Gastrocnemius medialis (tissue), 4 donors: ENCODE measurements around the gene SLC38A9. TPM values are rescaled to one million over a fixed set of nuclear protein-coding genes. Genes with fewer than 3 reads are reported as not detected.

Source experiments
- ATAC-seq, 2 donors: fragments of 150-250 bp; one replicate each; pipeline ENCODE4 v1.9.1; 2016
- DNase-seq, 2 donors: peaks; one replicate each; pipeline ENCODE4 v3.0.0-alpha.2; 2019
- H3K27ac ChIP-seq, 4 donors: fragments of 200-600 bp; sonication (generic); 1 replicate in 1 of 4; 2 replicates in 3 of 4; pipeline ENCODE4 v1.5.1; 2016 to 2018; ENCODE audit warnings: mild to moderate bottlenecking in 2 of 4, moderate library complexity in 1 of 4
- H3K27me3 ChIP-seq, 3 donors: fragments of 200-600 bp; sonication (generic) in 2 of 3; 1 replicate in 1 of 3; 2 replicates in 2 of 3; pipeline versions ENCODE4 v1.5.1 to v1.6.0; 2016 to 2019; ENCODE audit warnings: mild to moderate bottlenecking in 1 of 3, moderate library complexity in 1 of 3
- H3K36me3 ChIP-seq, 2 donors: fragments of 200-600 bp; sonication (generic) in 1 of 2; one replicate each; pipeline ENCODE4 v1.5.1; 2017 to 2018
- H3K4me1 ChIP-seq, 2 donors: fragments of 200-600 bp; sonication (generic) in 1 of 2; one replicate each; pipeline ENCODE4 v1.5.1; 2016 to 2017; ENCODE audit warnings: mild to moderate bottlenecking in 2 of 2
- H3K4me3 ChIP-seq, 4 donors: fragments of 200-600 bp; sonication (generic) in 3 of 4; 1 replicate in 1 of 4; 2 replicates in 3 of 4; pipeline ENCODE4 v1.5.1; 2016 to 2019; ENCODE audit warnings: mild to moderate bottlenecking in 2 of 4
- H3K9me3 ChIP-seq, 3 donors: fragments of 200-600 bp; sonication (generic) in 2 of 3; 1 replicate in 1 of 3; 2 replicates in 2 of 3; pipeline ENCODE4 v1.5.1; 2016 to 2019
- CTCF ChIP-seq, 5 experiments: fragments of 450-650 bp in 3 of 5; fragments of 200-600 bp in 2 of 5; sonication (generic) in 2 of 5; IDR thresholded peaks in 4 of 5; conservative IDR thresholded peaks in 1 of 5; 1 replicate in 4 of 5; 2 replicates in 1 of 5; pipeline ENCODE4 v1.5.1; 2016 to 2019; ENCODE audit warnings: antibody characterized with exemption in 5 of 5, mild to moderate bottlenecking in 3 of 5, moderate library complexity in 3 of 5
- POLR2A ChIP-seq, 2 donors: fragments of 450-650 bp; IDR thresholded peaks; one replicate each; pipeline ENCODE4 v1.6.1; 2017; ENCODE audit warnings: antibody characterized with exemption in 2 of 2, mild to moderate bottlenecking in 2 of 2, moderate library complexity in 2 of 2
- in situ Hi-C, 4 donors: fragments of 200-750 bp; cut with MboI; loops; one replicate each; pipeline versions ENCODE4 v1.15.0 to v1.8.0; 2017; ENCODE audit warnings: low sequenced_read_pairs in 4 of 4
- intact Hi-C: fragments of 100-400 bp; cut with DNase I; formaldehyde crosslinking; loops from one replicate; pipeline ENCODE4 v1.15.1; 2023; ENCODE audit warnings: low total_unique reads
- total RNA-seq, 4 donors: library from RNA; depleted of rRNA; stranded (reverse); fragments of >200 nt; gene quantifications; one replicate each; pipeline versions ENCODE4 v1.1.0 to v1.2.3, GENCODE V29; 2016

Gene SLC38A9
- total RNA-seq, 4 donors from 2014 or later: 5.4 to 11.9 (median 10.2) TPM

GRCh38 chr5:55626790-55627189 is 85.3 kb downstream of the SLC38A9 start:
- Histone ChIP-seq H3K4me3 (no peak overlapping the region), H3K27me3 (no peaks in the 10 kb centered on the region), H3K36me3 (no peaks in the 10 kb centered on the region), H3K4me1 (peaks cover 15 to 23% of the 10 kb centered on the region in 2 donors), H3K9me3 (no peaks in the 10 kb centered on the region), H3K27ac (no peak overlapping the region)
- ATAC-seq (no peak), DNase-seq (no peak)
- in situ Hi-C loops (no loop called here), intact Hi-C loops (no loop called here)
- no peak for TF ChIP-seq CTCF (IDR thresholded peaks at IDR 0.05 in 4 of 5, conservative IDR thresholded peaks at IDR 0.05 in 1 of 5)
- TF ChIP-seq POLR2A (IDR thresholded peaks at IDR 0.05): no peak

GRCh38 chr5:55625913-55626312 is 86.2 kb downstream of the SLC38A9 start:
- Histone ChIP-seq H3K9me3 (no peaks in the 10 kb centered on the region), H3K27me3 (no peaks in the 10 kb centered on the region), H3K27ac (peak overlapping the region in 1 of 4 donors; percentile 0), H3K4me1 (peaks cover 18 to 28% of the 10 kb centered on the region in 2 donors), H3K36me3 (no peaks in the 10 kb centered on the region), H3K4me3 (no peak overlapping the region)
- ATAC-seq (no peak), DNase-seq (no peak)
- intact Hi-C loops (no loop called here), in situ Hi-C loops (no loop called here)
- no peak for TF ChIP-seq POLR2A (IDR thresholded peaks at IDR 0.05)
- TF ChIP-seq CTCF (IDR thresholded peaks at IDR 0.05 in 4 of 5, conservative IDR thresholded peaks at IDR 0.05 in 1 of 5): no peak

GRCh38 chr5:55625589-55625909 is 86.6 kb downstream of the SLC38A9 start:
- no peak overlapping the region for H3K4me3 ChIP-seq
- H3K27ac ChIP-seq: peak overlapping the region in 2 of 4 donors; percentile 0 to 8
- peaks cover 18 to 28% of the 10 kb centered on the region in 2 donors for H3K4me1 ChIP-seq
- H3K27me3 ChIP-seq: no peaks in the 10 kb centered on the region
- intact Hi-C loops: no loop called here
- no peaks in the 10 kb centered on the region for H3K36me3 ChIP-seq
- ATAC-seq: no peak
- in situ Hi-C loops: no loop called here
- TF ChIP-seq CTCF (IDR thresholded peaks at IDR 0.05 in 4 of 5, conservative IDR thresholded peaks at IDR 0.05 in 1 of 5) (no peak), POLR2A (IDR thresholded peaks at IDR 0.05) (no peak)
- H3K9me3 ChIP-seq: no peaks in the 10 kb centered on the region
- DNase-seq: no peak

GRCh38 chr5:55624841-55625588 is 87.1 kb downstream of the SLC38A9 start:
- H3K4me3 ChIP-seq: no peak overlapping the region
- ATAC-seq (peak in 1 of 2 donors; percentile 16), DNase-seq (no peak)
- H3K4me1 ChIP-seq: peaks cover 18 to 28% of the 10 kb centered on the region in 2 donors
- no peaks in the 10 kb centered on the region for H3K9me3 ChIP-seq
- H3K27ac ChIP-seq: peak overlapping the region in 1 of 4 donors; percentile 0
- in situ Hi-C loops: no loop called here
- TF ChIP-seq POLR2A (IDR thresholded peaks at IDR 0.05) (no peak), CTCF (IDR thresholded peaks at IDR 0.05 in 4 of 5, conservative IDR thresholded peaks at IDR 0.05 in 1 of 5) (no peak)
- H3K36me3 ChIP-seq: no peaks in the 10 kb centered on the region
- intact Hi-C loops: no loop called here
- no peaks in the 10 kb centered on the region for H3K27me3 ChIP-seq

GRCh38 chr5:55623789-55624188 is 88.3 kb downstream of the SLC38A9 start:
- intact Hi-C loops: no loop called here
- DNase-seq (no peak), ATAC-seq (no peak)
- H3K36me3 ChIP-seq: no peaks in the 10 kb centered on the region
- H3K27ac ChIP-seq: no peak overlapping the region
- TF ChIP-seq CTCF (IDR thresholded peaks at IDR 0.05 in 4 of 5, conservative IDR thresholded peaks at IDR 0.05 in 1 of 5): no peak
- peaks cover 18 to 28% of the 10 kb centered on the region in 2 donors for H3K4me1 ChIP-seq
- H3K27me3 ChIP-seq: no peaks in the 10 kb centered on the region
- in situ Hi-C loops: no loop called here
- H3K4me3 ChIP-seq: no peak overlapping the region
- H3K9me3 ChIP-seq: no peaks in the 10 kb centered on the region
